ENCODE data around the gene B3GNT3. TPM values are rescaled to one million over a fixed set of nuclear protein-coding genes. Genes with fewer than 3 reads are reported as not detected.

Gene B3GNT3
- total RNA-seq, 2 experiments from 2014 or later = 0.75 to 0.95 TPM

DNA sequence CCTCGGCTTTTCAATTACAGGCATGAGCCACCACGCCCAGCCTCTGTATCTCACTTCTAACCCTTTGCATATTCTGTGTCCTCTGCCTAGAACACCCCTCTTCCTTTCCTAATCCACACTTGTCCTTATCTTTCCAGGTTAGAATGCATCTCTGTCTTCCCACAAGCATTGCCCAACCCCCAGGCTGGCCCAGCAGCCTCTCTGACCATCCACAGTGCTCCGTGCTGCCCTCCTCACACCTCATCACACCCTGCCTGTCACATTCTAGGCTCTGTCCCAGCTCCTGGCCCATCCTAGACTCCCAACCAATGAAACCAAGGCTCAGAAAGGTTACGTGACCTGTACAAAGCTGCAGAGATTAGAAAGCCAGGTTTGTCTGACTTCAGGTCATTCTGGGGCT lies 41.6 kb downstream of the B3GNT3 start:
- Mint-ChIP-seq H3K4me3 (no peak overlapping the region), H3K27ac (peak overlapping the region; percentile 33), H3K9me3 (ENCODE audit: low read depth) (peaks cover 2% of the 10 kb centered on the region), H3K36me3 (ENCODE audit: low read depth) (peaks cover 85% of the 10 kb centered on the region), H3K4me1 (peaks cover 13% of the 10 kb centered on the region), H3K27me3 (no peaks in the 10 kb centered on the region)
- intact Hi-C loops (cut with DNase I, micrococcal nuclease) = no loop called here
- CTCF ChIA-PET = no interaction called here
- no peak for DNase-seq
- no peak for ATAC-seq
- POLR2A ChIA-PET = no interaction called here

GRCh38 chr19:17837972-17838371 lies 43.0 kb downstream of the B3GNT3 start:
- CTCF ChIA-PET = interaction anchor here (0.8 kb wide), 1 partner anchor 159 kb away, joined by 3 read pairs; no protein-coding TSS in a partner anchor

GRCh38 chr19:17840019-17840418 lies 45.1 kb downstream of the B3GNT3 start:
- CTCF ChIA-PET = no interaction called here
- no peak for ATAC-seq
- no peaks in the 10 kb centered on the region for H3K9me3 Mint-ChIP-seq (ENCODE audit: low read depth)
- intact Hi-C loops (cut with DNase I, micrococcal nuclease) = loop anchor here (5.0 kb wide), 2 partner anchors 33 to 368 kb away; partner anchors contain the start of gene SLC27A1 (in 1 of the 2)
- H3K27ac Mint-ChIP-seq = peak overlapping the region; percentile 14
- POLR2A ChIA-PET = no interaction called here
- H3K4me3 Mint-ChIP-seq = no peak overlapping the region
- H3K27me3 Mint-ChIP-seq = no peaks in the 10 kb centered on the region
- DNase-seq = no peak
- H3K4me1 Mint-ChIP-seq = peaks cover 32% of the 10 kb centered on the region
- H3K36me3 Mint-ChIP-seq (ENCODE audit: low read depth) = peaks cover 85% of the 10 kb centered on the region

More at GRCh38 chr19:17837972-17838371, 43.0 kb downstream of the B3GNT3 start:
- Mint-ChIP-seq H3K36me3 (ENCODE audit: low read depth) (peaks cover 81% of the 10 kb centered on the region), H3K9me3 (ENCODE audit: low read depth) (no peaks in the 10 kb centered on the region), H3K27me3 (no peaks in the 10 kb centered on the region), H3K4me1 (peaks cover 13% of the 10 kb centered on the region), H3K27ac (no peak overlapping the region), H3K4me3 (no peak overlapping the region)
- DNase-seq = no peak
- ATAC-seq = no peak
- POLR2A ChIA-PET = no interaction called here
- intact Hi-C loops (cut with DNase I, micrococcal nuclease) = no loop called here

DNA sequence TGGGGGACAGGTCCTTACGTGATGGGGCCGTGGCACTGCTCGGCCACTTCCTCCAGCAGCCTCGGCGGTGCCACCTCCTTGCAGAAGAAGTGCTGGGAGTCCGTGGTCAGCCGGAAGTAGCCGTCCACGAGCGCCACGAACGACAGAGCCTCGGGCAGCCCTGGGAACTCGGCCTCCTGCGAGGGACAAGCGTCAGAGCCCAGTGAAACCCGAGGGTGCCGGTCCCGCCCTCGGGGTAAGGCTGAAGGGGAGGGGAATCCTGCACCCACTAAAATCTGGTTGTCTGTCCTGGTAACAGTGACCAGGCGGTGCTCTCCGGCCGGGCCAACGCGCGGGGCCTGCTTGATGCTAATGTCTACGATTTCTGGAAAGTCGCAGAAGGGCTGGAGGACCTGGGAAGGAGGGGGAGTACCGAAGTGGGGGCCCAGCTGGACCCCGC lies 46.5 kb downstream of the B3GNT3 start:
- CTCF ChIA-PET = no interaction called here
- POLR2A ChIA-PET = no interaction called here

DNA sequence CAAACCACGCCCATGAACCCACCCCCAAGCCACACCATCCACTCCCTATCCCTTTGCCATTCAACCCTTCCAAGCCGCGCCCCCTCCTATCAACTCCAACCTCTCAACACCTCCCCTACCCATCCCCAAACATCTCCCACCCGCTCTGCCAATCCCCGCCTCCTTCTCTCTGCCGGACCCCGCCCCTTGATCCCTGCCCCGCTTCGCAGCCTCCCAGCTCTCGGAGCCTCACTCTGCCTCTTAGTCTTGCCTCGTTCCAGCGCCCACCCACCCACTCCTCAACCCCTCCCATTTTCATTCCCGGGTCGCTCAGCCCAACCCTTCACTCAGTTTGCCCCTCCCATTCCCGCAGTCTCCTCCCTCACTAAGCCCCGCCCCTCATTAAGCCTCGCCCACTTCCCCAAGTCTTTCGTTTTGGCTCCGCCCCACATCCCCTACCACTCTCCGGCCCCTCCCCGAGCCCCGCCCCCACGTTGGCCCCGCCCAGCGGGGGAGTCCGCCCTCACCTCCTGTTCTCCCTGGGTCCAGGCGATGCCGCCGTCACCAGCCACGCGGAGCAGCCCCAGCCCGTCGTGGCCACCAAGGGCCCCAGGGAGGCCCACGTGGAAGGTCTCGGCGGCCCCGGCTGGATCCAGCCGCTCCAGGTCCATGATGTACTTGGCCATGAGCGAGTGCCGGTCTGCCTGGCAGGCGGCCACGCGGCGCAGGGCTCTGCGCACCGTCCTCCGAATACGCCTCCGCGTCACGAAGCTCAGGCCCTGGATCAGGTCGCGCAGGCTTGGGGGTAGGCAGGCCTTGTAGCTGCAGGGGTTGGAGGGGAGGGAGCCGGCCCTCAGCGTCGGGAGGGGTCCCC lies 47.1 kb downstream of the B3GNT3 start:
- ChIA-PET CTCF (interaction anchor here (0.9 kb wide), 1 partner anchor 18 kb away, joined by 4 read pairs; no protein-coding TSS in a partner anchor), POLR2A (no interaction called here)
- H3K4me1 Mint-ChIP-seq = peaks cover 36% of the 10 kb centered on the region
- H3K9me3 Mint-ChIP-seq (ENCODE audit: low read depth) = no peaks in the 10 kb centered on the region
- peak; percentile 90 for DNase-seq
- no peak overlapping the region for H3K27ac Mint-ChIP-seq
- intact Hi-C loops (cut with DNase I, micrococcal nuclease) = loop anchor here (1.0 to 5.0 kb wide), 4 partner anchors 12 to 370 kb away; partner anchors contain the start of gene SLC27A1 (in 1 of the 2)
- no peaks in the 10 kb centered on the region for H3K27me3 Mint-ChIP-seq
- peak; percentile 89 for ATAC-seq
- H3K36me3 Mint-ChIP-seq (ENCODE audit: low read depth) = peaks cover 81% of the 10 kb centered on the region
- H3K4me3 Mint-ChIP-seq = no peak overlapping the region

More for the DNA sequence above, 46.5 kb downstream of the B3GNT3 start:
- Mint-ChIP-seq H3K27ac (no peak overlapping the region), H3K4me3 (no peak overlapping the region), H3K27me3 (no peaks in the 10 kb centered on the region), H3K36me3 (ENCODE audit: low read depth) (peaks cover 84% of the 10 kb centered on the region), H3K4me1 (peaks cover 38% of the 10 kb centered on the region), H3K9me3 (ENCODE audit: low read depth) (no peaks in the 10 kb centered on the region)
- ATAC-seq (no peak), DNase-seq (no peak)
- intact Hi-C loops (cut with DNase I, micrococcal nuclease) = loop anchor here (5.0 kb wide), 2 partner anchors 34 to 369 kb away; partner anchors contain the start of gene SLC27A1 (in 1 of the 2)

- POLR2A ChIA-PET = no interaction called here
- H3K36me3 Mint-ChIP-seq (ENCODE audit: low read depth) = peaks cover 75% of the 10 kb centered on the region
- intact Hi-C loops (cut with DNase I, micrococcal nuclease) = loop anchor here (1.0 to 5.0 kb wide), 4 partner anchors 12 to 370 kb away; partner anchors contain the start of gene SLC27A1 (in 1 of the 2)
- H3K4me3 Mint-ChIP-seq = no peak overlapping the region
- DNase-seq = no peak
- peaks cover 36% of the 10 kb centered on the region for H3K4me1 Mint-ChIP-seq
- H3K27ac Mint-ChIP-seq = no peak overlapping the region
- H3K27me3 Mint-ChIP-seq = no peaks in the 10 kb centered on the region
- CTCF ChIA-PET = interaction anchor here (0.7 to 0.9 kb wide), 2 partner anchors 19 to 71 kb away, joined by 3 to 4 read pairs; no protein-coding TSS in a partner anchor
- H3K9me3 Mint-ChIP-seq (ENCODE audit: low read depth) = no peaks in the 10 kb centered on the region
- no peak for ATAC-seq
Observed at GRCh38 chr19:17842663-17843291, 47.8 kb downstream of the B3GNT3 start.

GRCh38 chr19:17843292-17843827 lies 48.4 kb downstream of the B3GNT3 start:
- CTCF ChIA-PET = interaction anchor here (0.7 to 0.9 kb wide), 3 partner anchors 16 to 71 kb away, joined by 3 to 4 read pairs (median 3); partner anchors contain the start of gene RPL18A
- H3K4me3 Mint-ChIP-seq = peak overlapping the region; percentile 8
- ATAC-seq = no peak

GRCh38 chr19:17843908-17844490 lies 49.1 kb downstream of the B3GNT3 start:
- Mint-ChIP-seq H3K4me1 (peaks cover 47% of the 10 kb centered on the region), H3K4me3 (peak overlapping the region; percentile 8), H3K27ac (peak overlapping the region; percentile 20), H3K9me3 (ENCODE audit: low read depth) (no peaks in the 10 kb centered on the region), H3K36me3 (ENCODE audit: low read depth) (peaks cover 67% of the 10 kb centered on the region), H3K27me3 (no peaks in the 10 kb centered on the region)
- DNase-seq (no peak), ATAC-seq (no peak)
- ChIA-PET CTCF (interaction anchor here (0.8 kb wide), 1 partner anchor 15 kb away, joined by 3 read pairs; the partner anchor contains the start of gene RPL18A), POLR2A (no interaction called here)
- intact Hi-C loops (cut with DNase I, micrococcal nuclease) = loop anchor here (5.0 kb wide), 2 partner anchors 37 to 372 kb away; partner anchors contain the start of gene SLC27A1 (in 1 of the 2)

More at GRCh38 chr19:17843292-17843827, 48.4 kb downstream of the B3GNT3 start:
- peaks cover 40% of the 10 kb centered on the region for H3K4me1 Mint-ChIP-seq
- peak overlapping the region; percentile 51 for H3K27ac Mint-ChIP-seq
- intact Hi-C loops (cut with DNase I, micrococcal nuclease) = loop anchor here (5.0 kb wide), 2 partner anchors 36 to 371 kb away; partner anchors contain the start of gene SLC27A1 (in 1 of the 2)
- peaks cover 70% of the 10 kb centered on the region for H3K36me3 Mint-ChIP-seq (ENCODE audit: low read depth)
- POLR2A ChIA-PET = no interaction called here
- no peaks in the 10 kb centered on the region for H3K27me3 Mint-ChIP-seq
- no peak for DNase-seq
- H3K9me3 Mint-ChIP-seq (ENCODE audit: low read depth) = no peaks in the 10 kb centered on the region

- POLR2A ChIA-PET = interaction anchor here (0.7 to 2.3 kb wide), 2 partner anchors 13 to 98 kb away, joined by 4 to 15 read pairs; partner anchors contain the start of gene RPL18A
- Mint-ChIP-seq H3K4me1 (peaks cover 62% of the 10 kb centered on the region), H3K27me3 (no peaks in the 10 kb centered on the region), H3K36me3 (ENCODE audit: low read depth) (peaks cover 52% of the 10 kb centered on the region), H3K4me3 (peak overlapping the region; percentile 92), H3K9me3 (ENCODE audit: low read depth) (no peaks in the 10 kb centered on the region), H3K27ac (peak overlapping the region; percentile 98)
- intact Hi-C loops (cut with DNase I, micrococcal nuclease) = loop anchor here in 1 of 2 experiments (5.0 kb wide), 2 partner anchors 334 to 1519 kb away; partner anchors contain the start of gene PGLS
- ATAC-seq = no peak
- CTCF ChIA-PET = interaction anchor here (1.0 kb wide), 1 partner anchor 10 kb away, joined by 5 read pairs; no protein-coding TSS in a partner anchor
- DNase-seq = peak; percentile 52
Observed at GRCh38 chr19:17846146-17846545, 51.2 kb downstream of the B3GNT3 start.

GRCh38 chr19:17847538-17848366 lies 52.8 kb downstream of the B3GNT3 start, which contains the start of gene JAK3:
Gene JAK3, minus strand, starts transcription at chr19:17847982. Its CDS starts 3,565 bp downstream, at chr19:17844417.
- Mint-ChIP-seq H3K4me1 (peaks cover 69% of the 10 kb centered on the region), H3K27ac (peak within 1 kb of the TSS; percentile 98), H3K27me3 (no peaks in the 10 kb centered on the region), H3K4me3 (peak within 1 kb of the TSS; percentile 92), H3K9me3 (ENCODE audit: low read depth) (peaks cover 4% of the 10 kb centered on the region), H3K36me3 (ENCODE audit: low read depth) (peaks cover 45% of the 10 kb centered on the region)
- CTCF ChIA-PET = interaction anchor here (0.6 to 5.2 kb wide), 7 partner anchors 8 to 428 kb away, joined by 3 to 55 read pairs (median 4); partner anchors contain the start of genes CCDC124 and RPL18A
- DNase-seq (peak; percentile 96), ATAC-seq (peak; percentile 82)
- intact Hi-C loops (cut with DNase I, micrococcal nuclease) = loop anchor here (1.0 to 5.0 kb wide), 6 partner anchors 12 to 1520 kb away; partner anchors contain the start of genes RPL18A (in 2 of the 2), MAP1S (in 1 of the 2) and PGLS (in 1 of the 2)
- POLR2A ChIA-PET = interaction anchor here (0.5 to 2.3 kb wide), 9 partner anchors 12 to 171 kb away, joined by 3 to 15 read pairs (median 5); partner anchors contain the start of genes RPL18A and SLC5A5
